Neural cell (in vitro differentiated cells): ENCODE measurements around the gene ZDHHC14. TPM values are rescaled to one million over a fixed set of nuclear protein-coding genes. Genes with fewer than 3 reads are reported as not detected.

Experiments
- H2AFZ ChIP-seq: fragments of 200-600, 300-800 bp; sonication (generic), shearing (Covaris generic); 2 replicates; pipeline ENCODE4 v1.6.0; 2014; ENCODE audit warnings: low read depth, mild to moderate bottlenecking, antibody characterized with exemption, low read length, moderate library complexity
- H3F3A ChIP-seq: fragments of 200-600 bp; shearing (Covaris generic); 2 replicates; pipeline ENCODE4 v1.6.1; 2016; ENCODE audit warnings: mild to moderate bottlenecking, moderate library complexity, mixed read lengths, antibody characterized with exemption, low read length; ENCODE audit not compliant: insufficient read depth, poor library complexity, severe bottlenecking
- H3K27ac ChIP-seq: fragments of 200-600, 300-800 bp; sonication (generic), shearing (Covaris generic); 2 replicates; pipeline ENCODE4 v1.5.1; 2014; ENCODE audit warnings: mild to moderate bottlenecking, low read length, moderate library complexity
- H3K27me3 ChIP-seq: fragments of 300-800, 200-600 bp; sonication (generic), shearing (Covaris generic); 2 replicates; pipeline ENCODE4 v1.6.0; 2014; ENCODE audit warnings: mild to moderate bottlenecking, low read depth, low read length, moderate library complexity; ENCODE audit not compliant: insufficient read depth
- H3K36me3 ChIP-seq: fragments of 300-800, 200-600 bp; sonication (generic), shearing (Covaris generic); 2 replicates; pipeline ENCODE4 v1.5.1; 2014; ENCODE audit warnings: mild to moderate bottlenecking, antibody characterized with exemption, low read length, moderate library complexity; ENCODE audit not compliant: insufficient read depth
- H3K4me2 ChIP-seq: fragments of 300-800, 200-600 bp; sonication (generic), shearing (Covaris generic); 2 replicates; pipeline ENCODE4 v1.6.0; 2014; ENCODE audit warnings: mild to moderate bottlenecking, low read length
- H3K4me3 ChIP-seq: fragments of 300-800, 200-600 bp; sonication (generic), shearing (Covaris generic); 2 replicates; pipeline ENCODE4 v1.5.1; 2014; ENCODE audit warnings: mild to moderate bottlenecking, low read length, moderate library complexity
- H3K79me2 ChIP-seq: fragments of 200-600 bp; shearing (Covaris generic); replicated peaks from 2 replicates; pipeline ENCODE4 v1.6.0; 2014; ENCODE audit warnings: mild to moderate bottlenecking, low read length, moderate library complexity; ENCODE audit not compliant: insufficient read depth
- H3K9ac ChIP-seq: fragments of 300-800, 200-600 bp; sonication (generic), shearing (Covaris generic); 2 replicates; pipeline ENCODE4 v1.6.1; 2016; ENCODE audit warnings: mild to moderate bottlenecking, low read length, mixed read lengths
- H3K9me2 ChIP-seq: fragments of 200-600 bp; shearing (Covaris generic); 2 replicates; pipeline ENCODE4 v1.6.1; 2016; ENCODE audit warnings: mild to moderate bottlenecking, low read length, mixed read lengths; ENCODE audit not compliant: insufficient read depth
- H3K9me3 ChIP-seq: fragments of 200-600, 300-800 bp; sonication (generic), shearing (Covaris generic); 2 replicates; pipeline ENCODE4 v1.6.1; 2016; ENCODE audit warnings: mild to moderate bottlenecking, mixed run types, low read length, moderate library complexity, mixed read lengths
- H4K20me1 ChIP-seq: fragments of 200-600 bp; shearing (Covaris generic); 2 replicates; pipeline ENCODE4 v1.6.1; 2016; ENCODE audit warnings: mild to moderate bottlenecking, mixed run types; ENCODE audit not compliant: insufficient read depth
- EP300 ChIP-seq: fragments of 450-650 bp; conservative IDR thresholded peaks from 2 replicates; pipeline ENCODE4 v1.6.1; 2014; ENCODE audit warnings: antibody characterized with exemption, mild to moderate bottlenecking, moderate library complexity; ENCODE audit not compliant: poor library complexity, severe bottlenecking
- EZH2 ChIP-seq: fragments of 200-600, 300-800 bp; shearing (Covaris generic), sonication (generic); IDR thresholded peaks from 2 replicates; pipeline ENCODE4 v1.6.1; 2014; ENCODE audit warnings: antibody characterized with exemption, low read length, borderline replicate concordance, mild to moderate bottlenecking; ENCODE audit not compliant: insufficient read depth, poor library complexity, severe bottlenecking
- MXI1 ChIP-seq: fragments of 450-650 bp; conservative IDR thresholded peaks from 2 replicates; pipeline ENCODE4 v1.6.1; 2014; ENCODE audit warnings: antibody characterized with exemption, mild to moderate bottlenecking; ENCODE audit not compliant: poor library complexity, severe bottlenecking
- POLR2AphosphoS5 ChIP-seq: IDR thresholded peaks from 2 replicates; pipeline ENCODE4 v1.6.1; 2012
- RAD21 ChIP-seq: fragments of 450-650 bp; conservative IDR thresholded peaks from 2 replicates; pipeline ENCODE4 v1.6.1; 2014; ENCODE audit warnings: antibody characterized with exemption, mild to moderate bottlenecking, moderate library complexity
- SMC3 ChIP-seq: fragments of 450-650 bp; conservative IDR thresholded peaks from 2 replicates; pipeline ENCODE4 v1.6.1; 2014; ENCODE audit warnings: antibody characterized with exemption, mild to moderate bottlenecking, moderate library complexity; ENCODE audit not compliant: poor library complexity
- TAF1 ChIP-seq: IDR thresholded peaks from 2 replicates; pipeline ENCODE4 v1.6.1; 2012; ENCODE audit warnings: low read depth
- polyA plus RNA-seq: library from polyadenylated mRNA; depleted of rRNA; stranded (reverse); fragments of >200 nt; gene quantifications from 2 replicates; pipeline ENCODE4 v1.2.3, GENCODE V29; 2014
- TF ChIP-seq, protein P1 (sequence below): IDR thresholded peaks from 2 replicates; pipeline ENCODE4 v1.6.1; 2012; ENCODE audit warnings: borderline replicate concordance
- TF ChIP-seq, protein P2 (sequence below): fragments of 450-650 bp; IDR thresholded peaks from 2 replicates; pipeline ENCODE4 v1.5.1; 2014; ENCODE audit warnings: antibody characterized with exemption, mild to moderate bottlenecking, moderate library complexity; ENCODE audit not compliant: poor library complexity, severe bottlenecking

Gene ZDHHC14
- polyA plus RNA-seq, 1 donor from 2014 or later: 4.1 TPM

DNA sequence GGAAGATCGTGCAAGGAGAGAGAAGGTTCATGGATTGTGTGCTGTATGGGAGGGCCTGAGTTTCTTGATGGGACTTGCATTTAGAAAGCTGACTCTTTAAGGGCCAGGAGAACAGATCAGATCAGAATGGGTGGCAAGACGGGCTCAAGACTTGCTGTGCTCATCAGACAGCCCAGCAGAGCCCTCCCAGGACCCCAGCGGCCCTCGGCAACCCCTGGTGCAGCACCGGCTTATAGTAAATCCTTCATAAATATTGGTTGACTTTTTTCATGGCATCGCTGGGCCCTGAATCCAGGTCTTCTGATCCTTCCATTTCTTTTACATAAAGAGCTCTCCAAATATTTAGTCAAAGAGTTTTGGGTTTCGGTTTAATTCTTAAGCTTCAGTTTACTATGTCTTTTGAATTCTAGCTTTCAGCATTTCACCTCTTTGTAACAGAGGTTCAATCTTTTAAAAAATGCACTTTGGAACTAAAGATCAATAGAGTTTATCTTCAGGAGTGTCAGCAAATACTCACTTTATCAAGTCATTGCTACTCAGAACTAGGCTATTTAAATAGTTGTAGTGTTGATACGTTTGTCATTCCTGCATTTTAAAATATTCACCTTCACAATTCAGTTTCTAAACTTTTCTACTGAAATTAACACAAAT, 205.6 kb downstream of the ZDHHC14 start:
- no peaks in the 10 kb centered on the region for H3K27me3 ChIP-seq
- H3K79me2 ChIP-seq: no peaks in the 10 kb centered on the region
- no peaks in the 10 kb centered on the region for H3K9me2 ChIP-seq
- H3K9me3 ChIP-seq: no peaks in the 10 kb centered on the region
- no peaks in the 10 kb centered on the region for H4K20me1 ChIP-seq
- no peaks in the 10 kb centered on the region for H3K36me3 ChIP-seq
- no peak overlapping the region for H3K27ac ChIP-seq
- no peak overlapping the region for H3K4me3 ChIP-seq
- no peaks in the 10 kb centered on the region for H3F3A ChIP-seq
- no peak overlapping the region for H2AFZ ChIP-seq
- H3K9ac ChIP-seq: no peak overlapping the region
- no peak for TF ChIP-seq EP300
- no peak for TF ChIP-seq RAD21
- TF ChIP-seq MXI1: no peak
- TF ChIP-seq POLR2AphosphoS5: no peak
- TF ChIP-seq SMC3: no peak
- TF ChIP-seq, protein P1, sequence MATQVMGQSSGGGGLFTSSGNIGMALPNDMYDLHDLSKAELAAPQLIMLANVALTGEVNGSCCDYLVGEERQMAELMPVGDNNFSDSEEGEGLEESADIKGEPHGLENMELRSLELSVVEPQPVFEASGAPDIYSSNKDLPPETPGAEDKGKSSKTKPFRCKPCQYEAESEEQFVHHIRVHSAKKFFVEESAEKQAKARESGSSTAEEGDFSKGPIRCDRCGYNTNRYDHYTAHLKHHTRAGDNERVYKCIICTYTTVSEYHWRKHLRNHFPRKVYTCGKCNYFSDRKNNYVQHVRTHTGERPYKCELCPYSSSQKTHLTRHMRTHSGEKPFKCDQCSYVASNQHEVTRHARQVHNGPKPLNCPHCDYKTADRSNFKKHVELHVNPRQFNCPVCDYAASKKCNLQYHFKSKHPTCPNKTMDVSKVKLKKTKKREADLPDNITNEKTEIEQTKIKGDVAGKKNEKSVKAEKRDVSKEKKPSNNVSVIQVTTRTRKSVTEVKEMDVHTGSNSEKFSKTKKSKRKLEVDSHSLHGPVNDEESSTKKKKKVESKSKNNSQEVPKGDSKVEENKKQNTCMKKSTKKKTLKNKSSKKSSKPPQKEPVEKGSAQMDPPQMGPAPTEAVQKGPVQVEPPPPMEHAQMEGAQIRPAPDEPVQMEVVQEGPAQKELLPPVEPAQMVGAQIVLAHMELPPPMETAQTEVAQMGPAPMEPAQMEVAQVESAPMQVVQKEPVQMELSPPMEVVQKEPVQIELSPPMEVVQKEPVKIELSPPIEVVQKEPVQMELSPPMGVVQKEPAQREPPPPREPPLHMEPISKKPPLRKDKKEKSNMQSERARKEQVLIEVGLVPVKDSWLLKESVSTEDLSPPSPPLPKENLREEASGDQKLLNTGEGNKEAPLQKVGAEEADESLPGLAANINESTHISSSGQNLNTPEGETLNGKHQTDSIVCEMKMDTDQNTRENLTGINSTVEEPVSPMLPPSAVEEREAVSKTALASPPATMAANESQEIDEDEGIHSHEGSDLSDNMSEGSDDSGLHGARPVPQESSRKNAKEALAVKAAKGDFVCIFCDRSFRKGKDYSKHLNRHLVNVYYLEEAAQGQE: no peak
- TF ChIP-seq EZH2: no peak
- TF ChIP-seq, protein P2, sequence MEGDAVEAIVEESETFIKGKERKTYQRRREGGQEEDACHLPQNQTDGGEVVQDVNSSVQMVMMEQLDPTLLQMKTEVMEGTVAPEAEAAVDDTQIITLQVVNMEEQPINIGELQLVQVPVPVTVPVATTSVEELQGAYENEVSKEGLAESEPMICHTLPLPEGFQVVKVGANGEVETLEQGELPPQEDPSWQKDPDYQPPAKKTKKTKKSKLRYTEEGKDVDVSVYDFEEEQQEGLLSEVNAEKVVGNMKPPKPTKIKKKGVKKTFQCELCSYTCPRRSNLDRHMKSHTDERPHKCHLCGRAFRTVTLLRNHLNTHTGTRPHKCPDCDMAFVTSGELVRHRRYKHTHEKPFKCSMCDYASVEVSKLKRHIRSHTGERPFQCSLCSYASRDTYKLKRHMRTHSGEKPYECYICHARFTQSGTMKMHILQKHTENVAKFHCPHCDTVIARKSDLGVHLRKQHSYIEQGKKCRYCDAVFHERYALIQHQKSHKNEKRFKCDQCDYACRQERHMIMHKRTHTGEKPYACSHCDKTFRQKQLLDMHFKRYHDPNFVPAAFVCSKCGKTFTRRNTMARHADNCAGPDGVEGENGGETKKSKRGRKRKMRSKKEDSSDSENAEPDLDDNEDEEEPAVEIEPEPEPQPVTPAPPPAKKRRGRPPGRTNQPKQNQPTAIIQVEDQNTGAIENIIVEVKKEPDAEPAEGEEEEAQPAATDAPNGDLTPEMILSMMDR: no peak
- TF ChIP-seq TAF1: no peak
- no peak overlapping the region for H3K4me2 ChIP-seq

DNA sequence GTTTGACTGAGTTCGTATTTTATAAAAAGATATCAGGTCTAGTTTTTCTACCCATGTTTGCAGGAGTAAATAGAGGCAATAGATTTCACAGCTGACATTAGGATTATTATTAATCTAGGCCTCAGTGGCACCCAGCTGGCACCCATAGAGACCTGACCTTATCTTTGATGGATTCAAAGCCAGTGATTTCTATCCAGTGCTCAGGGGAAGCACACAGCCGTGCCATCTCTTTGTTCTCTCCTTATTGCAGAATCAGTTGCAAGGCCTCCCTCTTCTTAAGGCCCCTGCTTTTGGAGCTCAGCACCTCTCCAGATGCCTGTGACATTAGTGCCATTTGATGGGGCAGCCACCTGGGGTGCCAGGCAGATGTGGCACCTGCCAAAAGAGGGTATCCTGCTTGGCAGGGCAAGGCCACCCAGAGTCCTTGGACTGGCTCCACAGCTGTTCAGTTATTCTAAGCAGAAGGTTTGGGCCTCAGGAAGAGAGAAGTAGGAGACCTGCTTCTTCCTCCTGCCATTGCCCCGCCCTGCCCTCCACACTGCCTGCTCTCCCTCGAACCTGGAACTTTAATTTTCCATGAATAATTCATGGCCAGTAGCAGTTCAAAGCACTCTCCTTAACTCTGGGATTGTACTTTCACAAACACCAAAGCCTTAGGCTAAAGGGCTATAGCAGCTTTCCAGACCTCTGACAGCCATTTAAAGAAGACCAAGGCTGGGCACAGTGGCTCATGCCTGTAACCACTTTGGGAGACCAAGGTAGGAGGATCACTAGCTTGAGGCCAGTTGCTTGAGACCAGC, 206.3 kb downstream of the ZDHHC14 start:
- no peak overlapping the region for H3K4me3 ChIP-seq
- H3K27ac ChIP-seq: no peak overlapping the region
- no peaks in the 10 kb centered on the region for H3K9me3 ChIP-seq
- no peak overlapping the region for H3K4me2 ChIP-seq
- H4K20me1 ChIP-seq: no peaks in the 10 kb centered on the region
- TF ChIP-seq EZH2 (no peak), SMC3 (no peak), POLR2AphosphoS5 (no peak), TAF1 (no peak), MXI1 (no peak), RAD21 (no peak), EP300 (no peak)
- TF ChIP-seq, protein P1: no peak
- TF ChIP-seq, protein P2: no peak
- no peak overlapping the region for H2AFZ ChIP-seq
- H3K9ac ChIP-seq: no peak overlapping the region
- H3K27me3 ChIP-seq: no peaks in the 10 kb centered on the region
- H3K9me2 ChIP-seq: no peaks in the 10 kb centered on the region
- H3K36me3 ChIP-seq: no peaks in the 10 kb centered on the region
- H3F3A ChIP-seq: no peaks in the 10 kb centered on the region
- H3K79me2 ChIP-seq: no peaks in the 10 kb centered on the region
